ENCODE measurements around the gene CACYBP. TPM values are rescaled to one million over a fixed set of nuclear protein-coding genes. Genes with fewer than 3 reads are reported as not detected.
A peak's percentile ranks its signal among the peaks of the same experiment; 100 is the strongest.

CACYBP gene
- 220 and 265 TPM in 2 replicates for total RNA-seq (2014; rRNA removed; shearing (Covaris generic))

- H3K36me3 ChIP-seq (replicated peaks; ENCODE audit: control insufficient read depth, insufficient read depth, low read length): peaks cover 2% of the 10 kb centered on the region; the same call in 1 of the 2 replicates
- H3K4me3 ChIP-seq (ENCODE audit: insufficient read depth, low read depth, low read length): peak within 1 kb of the TSS; percentile 99
- no peaks in the 10 kb centered on the region for H3K27me3 ChIP-seq (ENCODE audit: control insufficient read depth, insufficient read depth, low read length)
- DNase-seq: no peak
Observed at GRCh38 chr1:174999936-175000696, at the start of gene CACYBP. Gene CACYBP, plus strand, starts transcription at chr1:174999947. Its CDS starts 234 bp downstream, at chr1:175000181.

GRCh38 chr1:174953285-174954072, 46.3 kb upstream of the CACYBP start:
- H3K27me3 ChIP-seq (ENCODE audit: control insufficient read depth, insufficient read depth, low read length): no peaks in the 10 kb centered on the region
- H3K4me3 ChIP-seq (ENCODE audit: insufficient read depth, low read depth, low read length): no peak overlapping the region
- H3K36me3 ChIP-seq (replicated peaks; ENCODE audit: control insufficient read depth, insufficient read depth, low read length): peaks cover 2% of the 10 kb centered on the region
- DNase-seq: no peak

GRCh38 chr1:174954073-174954460, 45.7 kb upstream of the CACYBP start:
- DNase-seq: no peak
- Histone ChIP-seq H3K36me3 (replicated peaks; ENCODE audit: control insufficient read depth, insufficient read depth, low read length) (peaks cover 3% of the 10 kb centered on the region), H3K4me3 (ENCODE audit: insufficient read depth, low read depth, low read length) (no peak overlapping the region), H3K27me3 (ENCODE audit: control insufficient read depth, insufficient read depth, low read length) (no peaks in the 10 kb centered on the region)

GRCh38 chr1:174954671-174955669, 44.8 kb upstream of the CACYBP start:
- Histone ChIP-seq H3K27me3 (ENCODE audit: control insufficient read depth, insufficient read depth, low read length) (no peaks in the 10 kb centered on the region), H3K4me3 (ENCODE audit: insufficient read depth, low read depth, low read length) (no peak overlapping the region), H3K36me3 (replicated peaks; ENCODE audit: control insufficient read depth, insufficient read depth, low read length) (peaks cover 3% of the 10 kb centered on the region)
- no peak for DNase-seq

GRCh38 chr1:174956086-174956485, 43.7 kb upstream of the CACYBP start:
- Histone ChIP-seq H3K36me3 (replicated peaks; ENCODE audit: control insufficient read depth, insufficient read depth, low read length) (peaks cover 3% of the 10 kb centered on the region), H3K4me3 (ENCODE audit: insufficient read depth, low read depth, low read length) (no peak overlapping the region), H3K27me3 (ENCODE audit: control insufficient read depth, insufficient read depth, low read length) (no peaks in the 10 kb centered on the region)
- DNase-seq: no peak

- no peak for DNase-seq
- Histone ChIP-seq H3K27me3 (ENCODE audit: control insufficient read depth, insufficient read depth, low read length) (no peaks in the 10 kb centered on the region), H3K4me3 (ENCODE audit: insufficient read depth, low read depth, low read length) (no peak overlapping the region), H3K36me3 (replicated peaks; ENCODE audit: control insufficient read depth, insufficient read depth, low read length) (peaks cover 3% of the 10 kb centered on the region)
Observed at GRCh38 chr1:174956976-174957375, 42.8 kb upstream of the CACYBP start.

- H3K36me3 ChIP-seq (replicated peaks; ENCODE audit: control insufficient read depth, insufficient read depth, low read length): peaks cover 3% of the 10 kb centered on the region
- no peak overlapping the region for H3K4me3 ChIP-seq (ENCODE audit: insufficient read depth, low read depth, low read length)
- no peak for DNase-seq
- no peaks in the 10 kb centered on the region for H3K27me3 ChIP-seq (ENCODE audit: control insufficient read depth, insufficient read depth, low read length)
Observed at GRCh38 chr1:174957829-174958228, 41.9 kb upstream of the CACYBP start.

GRCh38 chr1:174958396-174958795, 41.4 kb upstream of the CACYBP start:
- Histone ChIP-seq H3K27me3 (ENCODE audit: control insufficient read depth, insufficient read depth, low read length) (no peaks in the 10 kb centered on the region), H3K36me3 (replicated peaks; ENCODE audit: control insufficient read depth, insufficient read depth, low read length) (peaks cover 3% of the 10 kb centered on the region), H3K4me3 (ENCODE audit: insufficient read depth, low read depth, low read length) (no peak overlapping the region)
- no peak for DNase-seq

- peaks cover 3% of the 10 kb centered on the region for H3K36me3 ChIP-seq (replicated peaks; ENCODE audit: control insufficient read depth, insufficient read depth, low read length)
- no peak overlapping the region for H3K4me3 ChIP-seq (ENCODE audit: insufficient read depth, low read depth, low read length)
- no peak for DNase-seq
- H3K27me3 ChIP-seq (ENCODE audit: control insufficient read depth, insufficient read depth, low read length): no peaks in the 10 kb centered on the region
Observed at GRCh38 chr1:174960362-174960761, 39.4 kb upstream of the CACYBP start.

GRCh38 chr1:174963529-174964125, 36.1 kb upstream of the CACYBP start:
- Histone ChIP-seq H3K27me3 (ENCODE audit: control insufficient read depth, insufficient read depth, low read length) (no peaks in the 10 kb centered on the region), H3K36me3 (replicated peaks; ENCODE audit: control insufficient read depth, insufficient read depth, low read length) (no peaks in the 10 kb centered on the region; the same call in 1 of the 2 replicates), H3K4me3 (ENCODE audit: insufficient read depth, low read depth, low read length) (no peak overlapping the region)
- DNase-seq: no peak

GRCh38 chr1:174964261-174964971, 35.3 kb upstream of the CACYBP start:
- no peaks in the 10 kb centered on the region for H3K27me3 ChIP-seq (ENCODE audit: control insufficient read depth, insufficient read depth, low read length)
- no peak overlapping the region for H3K4me3 ChIP-seq (ENCODE audit: insufficient read depth, low read depth, low read length)
- no peak for DNase-seq
- peaks cover 3% of the 10 kb centered on the region; the same call in 1 of the 2 replicates for H3K36me3 ChIP-seq (replicated peaks; ENCODE audit: control insufficient read depth, insufficient read depth, low read length)

- Histone ChIP-seq H3K4me3 (ENCODE audit: insufficient read depth, low read depth, low read length) (no peak overlapping the region), H3K36me3 (replicated peaks; ENCODE audit: control insufficient read depth, insufficient read depth, low read length) (peaks cover 4% of the 10 kb centered on the region), H3K27me3 (ENCODE audit: control insufficient read depth, insufficient read depth, low read length) (no peaks in the 10 kb centered on the region)
- DNase-seq: no peak
Observed at GRCh38 chr1:174964972-174965361, 34.8 kb upstream of the CACYBP start.

GRCh38 chr1:174965362-174966007, 34.3 kb upstream of the CACYBP start:
- Histone ChIP-seq H3K27me3 (ENCODE audit: control insufficient read depth, insufficient read depth, low read length) (no peaks in the 10 kb centered on the region), H3K36me3 (replicated peaks; ENCODE audit: control insufficient read depth, insufficient read depth, low read length) (peaks cover 5% of the 10 kb centered on the region), H3K4me3 (ENCODE audit: insufficient read depth, low read depth, low read length) (no peak overlapping the region)
- no peak for DNase-seq
